ENCODE data around the gene METRN.
A peak's percentile ranks its signal among the peaks of the same experiment; 100 is the strongest.
"Not testable (repeated sequence)": the region's sequence is repeated elsewhere in the genome, so short reads cannot be mapped to it uniquely, and the experiment has no call there.

Gene METRN

DNA sequence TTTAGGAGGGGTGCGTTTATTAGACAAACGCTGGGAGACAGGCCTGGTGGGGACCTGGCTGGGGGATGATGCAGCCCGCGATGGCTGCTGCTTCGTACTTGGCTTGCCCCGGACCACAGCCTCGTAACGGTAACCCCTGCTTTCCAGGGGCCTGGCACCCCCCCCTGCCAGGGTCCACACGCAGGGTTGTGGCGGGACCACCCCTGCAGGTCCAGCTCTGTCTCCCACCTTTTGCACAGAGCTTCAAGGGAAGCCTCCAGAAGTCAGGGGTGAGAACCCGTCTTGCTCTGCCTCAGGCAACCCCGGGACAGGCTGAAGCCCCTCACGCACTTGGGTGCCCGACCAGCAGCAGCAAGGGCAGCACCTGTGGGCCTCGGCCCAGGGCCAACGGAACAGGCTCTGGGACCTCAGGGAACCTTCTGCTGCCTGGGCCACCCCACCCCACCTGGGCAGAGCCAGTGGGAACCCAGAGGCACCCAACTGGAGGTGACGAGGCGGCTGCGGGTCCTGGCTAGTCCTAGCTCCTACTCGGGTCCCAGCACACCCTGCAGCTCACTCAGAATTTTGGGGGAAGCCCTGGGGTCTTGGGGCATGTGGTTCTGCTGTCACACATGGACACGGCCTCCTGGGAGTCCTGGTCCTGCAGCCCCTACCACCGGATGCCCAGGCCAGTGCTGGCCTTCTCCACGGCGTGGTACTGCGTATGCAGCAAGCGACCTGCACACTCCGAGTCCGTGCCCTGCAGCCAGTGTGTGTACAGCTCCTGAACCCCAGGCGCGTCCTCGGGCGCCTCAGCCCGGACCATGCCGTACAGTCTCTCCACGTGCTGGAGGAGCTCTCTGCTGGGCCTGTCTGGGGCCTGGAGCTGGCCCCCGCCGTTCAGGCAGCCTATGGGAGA, 15.1 kb downstream of the METRN start:
- in situ Hi-C loops (cut with MboI; ENCODE audit: low pct_unique_long_range_greater_than_20kb, low sequenced_read_pairs) = no loop called here
- DNase-seq = no peak

- DNase-seq = no peak
- in situ Hi-C loops (cut with MboI; ENCODE audit: low pct_unique_long_range_greater_than_20kb, low sequenced_read_pairs) = no loop called here
Observed at GRCh38 chr16:730666-731509, 16.0 kb downstream of the METRN start.

GRCh38 chr16:732332-732731, 17.4 kb downstream of the METRN start:
- in situ Hi-C loops (cut with MboI; ENCODE audit: low pct_unique_long_range_greater_than_20kb, low sequenced_read_pairs) = no loop called here
- no peak for DNase-seq

GRCh38 chr16:732936-733335, 18.0 kb downstream of the METRN start:
- no peak for DNase-seq
- in situ Hi-C loops (cut with MboI; ENCODE audit: low pct_unique_long_range_greater_than_20kb, low sequenced_read_pairs) = no loop called here

GRCh38 chr16:733382-734207, 18.7 kb downstream of the METRN start:
- in situ Hi-C loops (cut with MboI; ENCODE audit: low pct_unique_long_range_greater_than_20kb, low sequenced_read_pairs) = no loop called here
- DNase-seq = no peak

DNA sequence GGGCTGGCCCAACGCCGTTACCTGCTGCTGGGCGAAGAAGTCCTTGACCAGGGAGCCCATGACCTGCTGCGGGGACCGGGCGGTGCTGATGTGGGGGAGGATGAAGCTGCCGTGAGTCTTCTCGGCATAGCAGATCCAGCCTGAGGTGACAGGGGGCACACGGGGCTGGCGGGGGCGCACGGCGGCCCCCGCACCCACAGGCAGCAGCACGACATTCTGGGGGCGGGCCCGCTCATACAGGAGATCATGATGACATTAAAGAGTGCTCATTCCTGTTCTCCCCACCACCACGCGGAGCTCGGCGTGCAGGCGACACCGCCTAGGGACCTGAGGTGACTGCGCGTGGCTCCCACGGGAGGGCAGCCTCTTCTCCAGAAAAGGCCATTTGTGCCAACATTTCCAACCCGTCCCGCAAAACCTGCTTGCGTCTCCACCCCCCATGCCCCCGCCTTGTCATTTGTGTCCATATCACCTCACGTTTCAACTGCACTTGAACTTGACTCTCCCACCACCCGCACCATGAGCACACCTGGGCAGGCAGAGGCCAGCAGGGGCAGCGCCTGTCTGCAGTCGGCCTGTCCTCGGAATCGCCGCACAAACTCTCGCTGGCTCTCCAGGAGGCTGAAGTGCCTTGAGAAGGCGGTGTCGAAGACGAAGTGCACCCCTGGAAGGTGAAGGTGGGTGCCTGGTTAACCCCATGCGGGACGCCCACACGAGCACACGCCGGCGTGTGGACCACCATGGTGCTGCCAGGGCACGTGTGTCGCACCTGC, 19.5 kb downstream of the METRN start:
- in situ Hi-C loops (cut with MboI; ENCODE audit: low pct_unique_long_range_greater_than_20kb, low sequenced_read_pairs) = no loop called here
- no peak for DNase-seq

DNA sequence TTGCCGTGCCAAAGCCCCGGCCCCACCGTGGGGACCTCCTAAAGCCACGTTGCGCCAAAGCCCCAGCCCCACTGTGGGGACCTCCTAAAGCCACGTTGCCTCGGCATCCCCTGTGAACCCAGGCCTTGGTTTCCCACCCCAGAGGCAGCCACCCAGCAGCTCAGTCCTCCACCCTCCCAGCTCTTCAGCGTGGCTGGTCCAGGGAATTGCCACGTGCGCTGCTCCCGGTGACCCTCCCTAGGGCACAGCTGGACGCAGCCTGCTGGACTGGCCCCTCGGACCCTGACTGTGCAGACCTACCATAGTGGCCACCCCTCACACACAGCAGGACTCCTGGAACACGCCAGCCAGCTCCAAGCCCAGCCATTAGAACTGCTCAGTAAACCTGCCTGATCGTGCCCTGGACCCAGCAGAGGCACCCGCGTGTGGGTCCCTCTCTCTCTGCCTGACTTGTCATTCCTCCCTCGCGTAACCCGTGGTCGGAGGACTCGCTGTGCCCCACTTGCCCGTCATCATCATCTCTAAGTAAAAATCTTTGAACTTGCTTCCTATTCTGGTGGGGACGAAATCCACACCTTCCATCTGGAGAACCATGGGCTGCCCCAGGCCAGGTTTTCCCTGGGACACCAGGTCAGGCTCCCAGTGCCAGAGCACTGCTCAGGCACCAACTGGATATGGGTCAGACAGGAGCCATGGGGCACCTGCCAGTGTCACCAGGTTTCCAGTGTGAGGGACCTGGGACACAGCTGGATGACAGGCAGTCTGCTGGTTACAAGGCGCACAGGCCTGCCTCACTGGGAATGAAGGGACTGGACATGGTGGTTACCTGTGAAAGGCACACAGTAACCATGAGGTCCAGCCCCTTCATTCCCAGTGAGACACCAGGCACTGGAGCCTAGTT, 20.3 kb downstream of the METRN start:
- in situ Hi-C loops (cut with MboI; ENCODE audit: low pct_unique_long_range_greater_than_20kb, low sequenced_read_pairs) = no loop called here
- DNase-seq = no peak

- DNase-seq = no peak
- in situ Hi-C loops (cut with MboI; ENCODE audit: low pct_unique_long_range_greater_than_20kb, low sequenced_read_pairs) = no loop called here
Observed at GRCh38 chr16:735982-736453, 21.1 kb downstream of the METRN start.

DNA sequence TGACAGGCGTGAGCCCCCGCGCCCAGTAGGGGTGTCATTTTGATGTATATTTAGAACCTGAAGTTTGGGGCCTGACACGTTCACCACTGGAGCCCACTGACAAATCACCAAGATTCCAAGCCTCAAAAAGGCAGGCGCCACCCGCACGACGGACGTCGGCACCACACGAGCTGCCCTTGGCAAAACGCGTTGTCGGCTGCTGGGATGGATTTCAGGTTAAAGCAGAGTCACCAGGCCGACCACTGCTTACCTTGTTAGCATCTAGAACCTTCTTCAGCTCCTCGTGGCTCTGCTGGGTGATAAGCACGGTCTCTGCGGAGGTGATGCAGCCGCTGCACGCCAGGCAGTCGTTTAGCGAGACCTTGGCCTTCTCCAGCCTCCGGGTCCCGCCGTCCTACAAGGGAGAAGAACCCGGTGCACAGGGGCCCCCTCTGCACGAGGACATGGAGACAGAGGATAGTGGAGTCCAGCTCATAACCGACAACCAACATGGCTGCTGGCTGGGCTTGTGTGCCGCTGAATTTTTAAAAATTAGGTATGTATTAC, 22.1 kb downstream of the METRN start:
- no peak for DNase-seq
- in situ Hi-C loops (cut with MboI; ENCODE audit: low pct_unique_long_range_greater_than_20kb, low sequenced_read_pairs) = no loop called here

GRCh38 chr16:739560-740458, 24.9 kb downstream of the METRN start:
- DNase-seq = no peak
- in situ Hi-C loops (cut with MboI; ENCODE audit: low pct_unique_long_range_greater_than_20kb, low sequenced_read_pairs) = no loop called here

DNA sequence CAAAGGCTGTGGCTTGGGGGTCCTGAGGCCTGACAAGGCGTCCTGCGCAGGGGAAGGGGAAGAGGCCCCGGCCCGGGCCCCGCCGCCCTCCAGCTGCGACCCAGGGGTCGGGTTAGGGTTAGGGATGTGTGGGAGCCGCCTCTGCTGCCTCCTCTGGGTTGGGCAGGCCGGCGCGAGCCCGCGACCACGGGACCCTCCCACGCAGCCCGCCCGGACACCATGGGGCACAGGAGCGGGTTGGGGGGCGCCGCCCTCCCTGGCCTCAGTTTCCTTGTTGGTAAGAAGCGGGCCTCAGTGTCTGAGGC, 25.5 kb downstream of the METRN start:
- in situ Hi-C loops (cut with MboI; ENCODE audit: low pct_unique_long_range_greater_than_20kb, low sequenced_read_pairs) = no loop called here
- no peak for DNase-seq

- in situ Hi-C loops (cut with MboI; ENCODE audit: low pct_unique_long_range_greater_than_20kb, low sequenced_read_pairs) = no loop called here
- peak; percentile 89 for DNase-seq
Observed at GRCh38 chr16:740764-741505, 26.0 kb downstream of the METRN start, which contains the start of gene CIAO3. Gene CIAO3, minus strand, starts transcription at chr16:740997. Its CDS starts 12 bp downstream, at chr16:740985.

- no peak for DNase-seq
- in situ Hi-C loops (cut with MboI; ENCODE audit: low pct_unique_long_range_greater_than_20kb, low sequenced_read_pairs) = no loop called here
Observed at GRCh38 chr16:741986-742629, 27.2 kb downstream of the METRN start.

- in situ Hi-C loops (cut with MboI; ENCODE audit: low pct_unique_long_range_greater_than_20kb, low sequenced_read_pairs); DNase-seq: not testable (repeated sequence)
Observed at GRCh38 chr16:742894-743293, 28.0 kb downstream of the METRN start.

- in situ Hi-C loops (cut with MboI; ENCODE audit: low pct_unique_long_range_greater_than_20kb, low sequenced_read_pairs) = no loop called here
- DNase-seq = no peak
Observed at GRCh38 chr16:743794-744500, 29.0 kb downstream of the METRN start.
